ENCODE results near the gene TMEM204.

DNA sequence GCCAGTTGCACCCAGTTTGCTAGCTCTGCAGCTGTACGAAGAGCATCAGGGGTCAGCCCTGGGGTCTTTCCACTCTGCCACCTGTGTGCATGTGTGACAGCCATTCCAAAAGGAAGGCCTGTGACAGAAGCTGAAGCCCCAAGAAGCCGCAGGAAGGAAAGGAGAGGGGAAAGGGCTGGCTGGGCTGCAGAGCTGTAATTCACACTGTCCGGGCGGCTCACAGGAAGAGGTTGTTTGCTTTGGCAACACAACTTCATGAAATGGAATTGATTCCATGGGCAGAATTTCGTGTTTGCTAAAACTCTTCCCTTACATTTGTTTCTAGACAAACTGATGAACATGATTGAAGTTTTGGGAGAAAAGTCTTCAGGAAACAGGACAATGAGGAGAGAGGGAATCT, 14.8 kb downstream of the TMEM204 start:
- TF ChIP-seq POLR2A (IDR thresholded peaks at IDR 0.05; ENCODE audit: low read depth, low read length) (no peak), TAF1 (IDR thresholded peaks at IDR 0.05; ENCODE audit: borderline replicate concordance, low read depth, low read length) (no peak)
